Heart left ventricle (tissue), 13 donors: ENCODE results near the gene HIVEP1.

Experiments
- CTCF ChIP-seq, 12 donors: fragments of 200-600 bp; sonication (generic) in 4 of 12; IDR thresholded peaks; one replicate each; pipeline versions ENCODE4 v1.5.0 to v1.8.0; 2018 to 2022; ENCODE audit warnings: antibody characterized with exemption in 12 of 12, mild to moderate bottlenecking in 5 of 12
- POLR2A ChIP-seq, 2 donors: fragments of 450-650 bp; IDR thresholded peaks; one replicate each; pipeline ENCODE4 v1.6.1; 2017; ENCODE audit warnings: antibody characterized with exemption in 2 of 2, mild to moderate bottlenecking in 2 of 2, moderate library complexity in 2 of 2
- donor health status: ischemic (EF 13 %, LVEDD 7.1; RV severe dilation, severe dysfunction).
- donor health status: DM: no; HTN: yes; CAD: no.
- donor health status: DM: no; HTN: no; CAD: no.
- donor health status: ischemic (EF 25% LVEDD 6.9; RV normal size, moderate dysfunction).
- donor health status: ischemic (EF 25% LVEDD 5.7; RV mildly dilated, moderate dysfunction).
- donor health status: ischemic (EF 35%, LVEDD 5.7; RV mildly dilated, moderate dysfunction).
- donor health status: nonischemic (EF 11% LVEDD 7.7; RV severe dilation, severe dysfunction).
- donor health status: DM: yes; HTN: yes; CAD: no.
- donor health status: PGD.
- donor health status: ischemic (EF 29% LVEDD 5.4; RV normal size, mild dysfunction).
- donor health status: nonischemic (EF 23%, LVEDD 6.1; RV moderate dilation, normal function).

GRCh38 chr6:12060780-12061609, 48.9 kb downstream of the HIVEP1 start:
- TF ChIP-seq POLR2A (IDR thresholded peaks at IDR 0.05): no peak
- TF ChIP-seq CTCF (IDR thresholded peaks at IDR 0.05): no peak
